OCI-LY7 (cell line): ENCODE results near the gene KCTD18.

Experiments used
- CTCF ChIP-seq: fragments of 200-600 bp; sonication (generic); conservative IDR thresholded peaks from 2 replicates; pipeline ENCODE4 v1.5.1; 2014; ENCODE audit warnings: mild to moderate bottlenecking, antibody characterized with exemption, low read length, moderate library complexity, mixed read lengths
- EZH2phosphoT487 ChIP-seq: fragments of 200-600 bp; sonication (generic); IDR thresholded peaks from 2 replicates; pipeline ENCODE4 v1.6.1; 2018; ENCODE audit warnings: low read depth, borderline replicate concordance, mild to moderate bottlenecking, mixed run types, antibody characterized with exemption, low read length, moderate library complexity, mixed read lengths

DNA sequence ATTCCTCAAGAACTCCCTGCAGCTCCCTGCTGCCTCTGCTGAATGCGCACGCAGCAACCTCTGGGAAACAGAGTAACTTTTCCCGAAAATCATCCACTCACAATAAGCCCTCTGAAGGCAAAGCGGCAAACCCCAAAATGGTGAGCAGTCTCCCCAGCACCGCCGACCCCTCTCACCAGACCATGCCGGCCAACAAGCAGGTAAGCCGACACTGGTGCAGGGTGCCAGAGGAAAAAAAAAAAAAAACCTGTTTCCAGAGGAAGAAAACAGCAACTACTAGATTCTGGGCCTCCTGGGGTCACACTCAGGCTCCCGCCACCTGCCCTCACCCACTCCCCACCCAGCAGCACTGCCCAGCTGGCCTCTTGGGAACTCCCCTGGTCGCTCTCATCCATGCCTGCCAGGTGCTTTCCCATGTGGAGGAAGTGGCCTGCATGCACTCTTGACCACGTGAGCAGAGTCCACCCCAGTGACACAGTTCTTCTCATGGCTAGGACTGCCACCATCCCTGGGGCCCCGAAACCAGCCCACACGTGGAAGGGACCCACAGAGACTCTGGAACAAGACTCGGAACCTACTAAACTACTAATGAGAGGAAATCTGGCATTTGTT lies 36.9 kb downstream of the KCTD18 start:
- TF ChIP-seq CTCF (no peak), EZH2phosphoT487 (no peak)
